ENCODE data around the gene GDF15. TPM values are rescaled to one million over a fixed set of nuclear protein-coding genes. Genes with fewer than 3 reads are reported as not detected.

GDF15 gene
- total RNA-seq (2014; rRNA removed; shearing (Covaris generic)) (0.80 TPM in 1 of 2 replicates, not detected in the other), total RNA-seq (2022) (not detected in 2 replicates), Bru-seq, nascent RNA (percentile 21 among the genes with signal in this experiment), BruChase-seq, experiment 1, labeled RNA remaining after a 6-hour chase (percentile 23 among the genes with signal in this experiment), BruChase-seq, experiment 2, labeled RNA remaining after a 2-hour chase (percentile 33 among the genes with signal in this experiment)
- long read RNA-seq: 0 reads

- H3K79me2 ChIP-seq (ENCODE audit: insufficient read depth, low read depth, low read length): no peaks in the 10 kb centered on the region
- H3K4me2 ChIP-seq (ENCODE audit: low read length): no peak within 1 kb of the TSS
- H2AFZ ChIP-seq (ENCODE audit: low read length): no peak within 1 kb of the TSS
- TF ChIP-seq EZH2phosphoT487 (IDR thresholded peaks at IDR 0.05; ENCODE audit: borderline replicate concordance, low read depth, low read length) (no peak), CTCF (conservative IDR thresholded peaks at IDR 0.05; ENCODE audit: low read length) (peak; percentile 79)
- no TSS peak for BruUV-seq (replicated peaks)
- no peak within 1 kb of the TSS for H3K4me3 ChIP-seq (ENCODE audit: low read depth, low read length, poor library complexity, severe bottlenecking)
- intact Hi-C loops (cut with micrococcal nuclease; ENCODE audit: unreplicated experiment): no loop called here
- no peaks in the 10 kb centered on the region for H3K36me3 ChIP-seq (ENCODE audit: insufficient read depth, low read length)
- POLR2A ChIA-PET: no interaction called here
- CTCF ChIA-PET (ENCODE audit: unreplicated experiment): no interaction called here
- peaks cover 9% of the 10 kb centered on the region for H3K4me1 ChIP-seq (ENCODE audit: insufficient read depth, low read length, poor library complexity, severe bottlenecking)
- H3K27ac ChIP-seq (ENCODE audit: low read depth, low read length, poor library complexity, severe bottlenecking): no peak within 1 kb of the TSS
- H3K9me3 ChIP-seq (ENCODE audit: low read length): no peaks in the 10 kb centered on the region
- H4K20me1 ChIP-seq (ENCODE audit: insufficient read depth, low read length): no peaks in the 10 kb centered on the region
- no peaks in the 10 kb centered on the region for H3K9me2 ChIP-seq (ENCODE audit: insufficient read depth, low read length)
- DNase-seq (ENCODE audit: low spot score): peak; percentile 42
Observed at GRCh38 chr19:18385675-18386542, at the start of gene GDF15. Gene GDF15, plus strand, starts transcription at chr19:18386158. Its CDS starts 32 bp downstream, at chr19:18386190.

GRCh38 chr19:18338541-18338940, 47.4 kb upstream of the GDF15 start:
- H3K36me3 ChIP-seq (ENCODE audit: insufficient read depth, low read length): no peaks in the 10 kb centered on the region
- peaks cover 25% of the 10 kb centered on the region for H3K4me1 ChIP-seq (ENCODE audit: insufficient read depth, low read length, poor library complexity, severe bottlenecking)
- ChIA-PET POLR2A (interaction anchor here (0.5 to 2.4 kb wide), 3 partner anchors 9 to 283 kb away, joined by 3 to 19 read pairs (median 13); partner anchors contain the start of gene JUND), CTCF (ENCODE audit: unreplicated experiment) (interaction anchor here (1.6 kb wide), 1 partner anchor 10 kb away, joined by 10 read pairs; no protein-coding TSS in a partner anchor)
- no peaks in the 10 kb centered on the region for H3K9me2 ChIP-seq (ENCODE audit: insufficient read depth, low read length)
- intact Hi-C loops (cut with micrococcal nuclease; ENCODE audit: unreplicated experiment): no loop called here
- H3K4me2 ChIP-seq (ENCODE audit: low read length): no peak overlapping the region
- no peak for DNase-seq (ENCODE audit: low spot score)
- no TSS peak for BruUV-seq (replicated peaks)
- no peaks in the 10 kb centered on the region for H3K79me2 ChIP-seq (ENCODE audit: insufficient read depth, low read depth, low read length)
- H2AFZ ChIP-seq (ENCODE audit: low read length): no peak overlapping the region
- TF ChIP-seq EZH2phosphoT487 (IDR thresholded peaks at IDR 0.05; ENCODE audit: borderline replicate concordance, low read depth, low read length) (no peak), CTCF (conservative IDR thresholded peaks at IDR 0.05; ENCODE audit: low read length) (no peak)
- H3K4me3 ChIP-seq (ENCODE audit: low read depth, low read length, poor library complexity, severe bottlenecking): no peak overlapping the region
- no peaks in the 10 kb centered on the region for H3K9me3 ChIP-seq (ENCODE audit: low read length)
- no peak overlapping the region for H3K27ac ChIP-seq (ENCODE audit: low read depth, low read length, poor library complexity, severe bottlenecking)
- H4K20me1 ChIP-seq (ENCODE audit: insufficient read depth, low read length): no peaks in the 10 kb centered on the region

All from OCI-LY7 (cell line).